Measurements from ENCODE around the gene SYPL2. TPM values are rescaled to one million over a fixed set of nuclear protein-coding genes. Genes with fewer than 3 reads are reported as not detected.

SYPL2 gene
- total RNA-seq, 1 experiment from 2014 or later = 1.3 TPM

DNA sequence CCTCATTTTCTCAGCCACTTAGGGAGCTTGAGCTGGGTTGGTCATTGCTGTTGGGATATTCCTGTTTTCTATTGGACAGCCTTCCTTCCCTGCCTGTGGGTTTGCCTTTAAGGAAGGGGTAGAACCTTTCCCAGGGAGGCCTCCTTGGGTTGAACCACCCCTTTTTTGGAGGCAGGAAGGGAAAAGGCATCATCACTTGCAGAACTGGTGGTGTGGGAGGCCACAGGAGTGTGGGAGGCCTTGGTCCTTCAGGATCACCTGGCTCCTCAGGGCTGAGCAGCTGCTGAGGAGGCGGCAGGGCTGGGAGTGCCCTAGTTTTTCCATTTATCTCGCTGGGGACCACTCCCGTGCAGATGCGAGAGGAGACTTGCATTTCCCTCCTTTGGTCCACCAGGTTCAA, 26.9 kb downstream of the SYPL2 start:
- Histone ChIP-seq H3K36me3 (ENCODE audit: control insufficient read depth in 1 of 2, insufficient read depth in 2 of 2, low read length in 2 of 2) (peaks cover 4 to 5% of the 10 kb centered on the region in 2 experiments; a peak in 1 of 4 replicates), H2AFZ (ENCODE audit: low read depth, low read length, poor library complexity, severe bottlenecking) (no peak overlapping the region), H3K4me3 (replicated peaks in 1 of 2; ENCODE audit: low read depth in 1 of 2, low read length in 2 of 2) (peak overlapping the region in 1 of 2 experiments; percentile 90; a peak in 1 of 4 replicates), H3K4me2 (ENCODE audit: low read length) (peak overlapping the region; percentile 63), H3K4me1 (ENCODE audit: control insufficient read depth in 1 of 2, insufficient read depth in 2 of 2, low read length in 2 of 2) (peaks cover 10 to 14% of the 10 kb centered on the region in 2 experiments; a peak in 2 of 4 replicates), H4K20me1 (ENCODE audit: insufficient read depth) (no peaks in the 10 kb centered on the region), H3K9me3 (ENCODE audit: control insufficient read depth in 1 of 2, insufficient read depth in 1 of 2, low read depth in 1 of 2, low read length in 2 of 2) (no peaks in the 10 kb centered on the region), H3K9me2 (ENCODE audit: insufficient read depth) (no peaks in the 10 kb centered on the region), H3K27me3 (ENCODE audit: insufficient read depth, low read length) (no peaks in the 10 kb centered on the region), H3K79me2 (ENCODE audit: insufficient read depth, low read length) (no peaks in the 10 kb centered on the region; the same call in 1 of the 2 replicates), H3K27ac (ENCODE audit: low read depth, low read length) (peak overlapping the region; percentile 61; the same call in 1 of the 2 replicates), H3K9ac (ENCODE audit: low read length) (peak overlapping the region; percentile 60; the same call in 1 of the 2 replicates)
- no TSS peak for BruUV-seq (replicated peaks)
- ChIA-PET RAD21 (ENCODE audit: low non-redundant PET in 1 of 2, low total read pairs in 2 of 2, uncharacterized antibody in 2 of 2, unreplicated experiment in 2 of 2) (no interaction called here), CTCF (interaction anchor here (1.4 to 7.1 kb wide), 5 partner anchors 9 to 53 kb away, joined by 3 to 146 read pairs (median 7); no protein-coding TSS in a partner anchor), POLR2A (interaction anchor here (0.6 to 1.6 kb wide), 2 partner anchors 20 to 67 kb away, joined by 3 to 4 read pairs; partner anchors contain the start of gene PSMA5)
- ATAC-seq (no peak), DNase-seq (ENCODE audit: low read depth, low spot score) (no peak)
- no peak for TF ChIP-seq SIN3A (IDR thresholded peaks at IDR 0.05; ENCODE audit: low read depth)
- TF ChIP-seq, protein P1, sequence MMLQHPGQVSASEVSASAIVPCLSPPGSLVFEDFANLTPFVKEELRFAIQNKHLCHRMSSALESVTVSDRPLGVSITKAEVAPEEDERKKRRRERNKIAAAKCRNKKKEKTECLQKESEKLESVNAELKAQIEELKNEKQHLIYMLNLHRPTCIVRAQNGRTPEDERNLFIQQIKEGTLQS (IDR thresholded peaks at IDR 0.05) = no peak
- TF ChIP-seq ELF1 (IDR thresholded peaks at IDR 0.05; ENCODE audit: borderline replicate concordance, low read depth) = no peak
- TF ChIP-seq, protein P2, sequence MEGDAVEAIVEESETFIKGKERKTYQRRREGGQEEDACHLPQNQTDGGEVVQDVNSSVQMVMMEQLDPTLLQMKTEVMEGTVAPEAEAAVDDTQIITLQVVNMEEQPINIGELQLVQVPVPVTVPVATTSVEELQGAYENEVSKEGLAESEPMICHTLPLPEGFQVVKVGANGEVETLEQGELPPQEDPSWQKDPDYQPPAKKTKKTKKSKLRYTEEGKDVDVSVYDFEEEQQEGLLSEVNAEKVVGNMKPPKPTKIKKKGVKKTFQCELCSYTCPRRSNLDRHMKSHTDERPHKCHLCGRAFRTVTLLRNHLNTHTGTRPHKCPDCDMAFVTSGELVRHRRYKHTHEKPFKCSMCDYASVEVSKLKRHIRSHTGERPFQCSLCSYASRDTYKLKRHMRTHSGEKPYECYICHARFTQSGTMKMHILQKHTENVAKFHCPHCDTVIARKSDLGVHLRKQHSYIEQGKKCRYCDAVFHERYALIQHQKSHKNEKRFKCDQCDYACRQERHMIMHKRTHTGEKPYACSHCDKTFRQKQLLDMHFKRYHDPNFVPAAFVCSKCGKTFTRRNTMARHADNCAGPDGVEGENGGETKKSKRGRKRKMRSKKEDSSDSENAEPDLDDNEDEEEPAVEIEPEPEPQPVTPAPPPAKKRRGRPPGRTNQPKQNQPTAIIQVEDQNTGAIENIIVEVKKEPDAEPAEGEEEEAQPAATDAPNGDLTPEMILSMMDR (IDR thresholded peaks at IDR 0.05 in 2 of 3, conservative IDR thresholded peaks at IDR 0.05 in 1 of 3; ENCODE audit: borderline replicate concordance in 1 of 3, insufficient read depth in 1 of 3, low read depth in 2 of 3, low read length in 2 of 3) = no peak
- intact Hi-C loops (cut with micrococcal nuclease) = no loop called here
